GM10847 (cell line): ENCODE data around the gene CCDC40.
A peak's percentile ranks its signal among the peaks of the same experiment; 100 is the strongest.

Experiments
- POLR2A ChIP-seq: IDR thresholded peaks from 2 replicates; pipeline ENCODE4 v1.6.1; 2011; ENCODE audit not compliant: insufficient read length; ENCODE audit errors: extremely low read depth

Gene CCDC40

DNA sequence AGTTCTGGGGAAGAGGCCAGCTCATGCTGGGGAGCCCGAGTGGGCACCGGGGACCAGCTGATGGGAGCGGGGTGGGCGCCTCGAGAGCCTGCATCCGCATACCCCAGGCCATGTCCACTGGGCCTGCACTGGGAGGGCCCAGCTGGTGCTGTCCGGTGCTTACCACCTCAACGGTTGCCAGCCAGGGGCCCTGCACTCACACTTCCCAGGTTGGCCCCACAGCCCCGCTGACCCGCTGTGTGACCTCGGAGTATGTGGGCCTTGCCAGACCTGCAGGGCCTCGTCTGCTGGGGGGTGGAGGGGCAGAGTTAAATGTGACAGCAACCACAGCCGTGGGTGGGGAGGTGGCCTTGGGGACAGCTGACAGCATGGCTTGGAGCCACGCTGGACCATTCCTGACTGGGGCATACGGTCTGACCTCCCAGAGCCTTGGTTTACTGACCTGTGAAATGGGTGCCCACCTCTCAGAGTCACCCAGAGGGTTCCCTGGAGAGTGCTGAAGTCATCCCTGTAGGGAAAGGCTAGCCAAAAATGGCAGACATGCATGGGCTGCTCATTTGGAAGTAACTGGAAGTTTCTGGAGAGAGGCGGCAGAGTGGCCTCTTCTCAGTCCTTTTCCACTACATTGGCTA, 59.5 kb downstream of the CCDC40 start:
- TF ChIP-seq POLR2A, result no peak

GRCh38 chr17:80096561-80097021, 60.1 kb downstream of the CCDC40 start:
- TF ChIP-seq POLR2A, result no peak

DNA sequence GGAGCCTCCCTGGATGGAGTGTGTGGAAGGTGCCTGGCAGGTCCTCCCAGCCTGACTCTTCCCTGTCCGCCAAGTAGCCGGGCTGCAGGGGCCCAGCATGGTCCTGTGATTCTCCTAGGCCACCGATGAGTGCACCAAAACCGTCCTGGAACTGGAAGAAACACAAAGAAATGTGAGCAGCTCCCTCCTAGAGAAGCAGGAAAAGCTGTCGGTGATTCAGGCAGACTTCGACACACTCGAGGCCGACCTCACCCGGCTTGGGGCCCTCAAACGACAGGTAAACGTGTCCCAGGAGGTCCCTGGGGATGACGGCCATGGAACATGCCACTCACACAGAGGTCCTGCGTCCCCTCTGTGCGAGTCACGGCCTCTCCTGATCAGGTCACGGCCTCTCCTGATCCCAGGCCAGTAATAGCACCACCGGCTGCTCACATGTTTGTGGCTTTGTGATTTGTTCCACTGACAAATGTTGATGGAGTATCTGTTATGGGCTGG, 60.7 kb downstream of the CCDC40 start:
- TF ChIP-seq POLR2A, result no peak

- no peak for TF ChIP-seq POLR2A
These were observed 61.6 kb downstream of the CCDC40 start for GRCh38 chr17:80097844-80098691.

DNA sequence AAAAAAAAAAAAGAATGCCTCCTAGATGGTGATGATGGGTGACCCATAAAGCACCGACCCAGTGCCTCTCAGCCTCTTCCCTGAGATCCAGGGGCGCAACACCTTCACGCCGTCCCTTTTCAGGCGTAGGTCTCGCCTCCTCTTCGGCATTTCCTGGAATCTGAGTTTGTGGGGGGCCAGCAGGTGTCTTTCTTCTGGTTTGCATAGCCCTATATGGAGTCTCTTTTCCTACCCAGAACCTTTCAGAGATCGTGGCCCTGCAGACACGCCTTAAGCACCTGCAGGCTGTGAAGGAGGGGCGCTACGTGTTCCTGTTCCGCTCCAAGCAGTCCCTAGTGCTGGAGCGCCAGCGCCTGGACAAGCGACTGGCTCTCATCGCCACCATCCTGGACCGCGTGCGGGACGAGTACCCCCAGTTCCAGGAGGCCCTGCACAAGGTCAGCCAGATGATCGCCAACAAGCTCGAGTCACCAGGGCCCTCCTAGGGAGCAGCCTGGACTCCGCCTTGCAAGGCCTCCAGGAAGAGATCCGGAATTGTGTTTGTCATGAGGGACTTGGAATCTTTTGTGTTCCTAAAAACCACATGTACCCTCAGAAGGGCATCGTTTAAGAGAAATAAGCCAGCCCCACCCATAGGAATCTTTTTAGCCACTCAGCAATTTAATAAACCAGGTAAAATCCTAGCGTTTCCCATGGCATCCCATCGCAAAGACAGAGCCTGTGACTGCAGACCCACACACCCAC, 63.0 kb downstream of the CCDC40 start:
- TF ChIP-seq POLR2A, result no peak

DNA sequence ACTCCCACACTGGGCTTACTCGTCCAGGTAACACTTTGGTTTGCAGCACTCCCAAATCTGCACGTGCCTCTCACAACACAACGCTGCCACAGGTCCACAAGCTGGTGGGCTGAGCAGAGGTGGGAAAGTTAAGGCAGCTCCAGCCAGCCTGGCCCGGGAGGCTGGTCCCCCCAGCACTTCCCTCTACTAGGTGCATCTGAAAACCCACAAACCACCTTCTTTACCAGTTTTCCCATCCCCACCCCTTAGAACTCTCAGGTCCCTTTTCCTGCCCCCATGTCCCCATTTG, 63.5 kb downstream of the CCDC40 start:
- no peak for TF ChIP-seq POLR2A

- peak; percentile 72 for TF ChIP-seq POLR2A
These were observed 64.8 kb downstream of the CCDC40 start, which contains the start of gene GAA for GRCh38 chr17:80101011-80101945. Gene GAA (plus strand): TSS chr17:80101581. CDS start chr17:80104587, 3,006 bp downstream.

GRCh38 chr17:80101946-80102663, 65.7 kb downstream of the CCDC40 start:
- no peak for TF ChIP-seq POLR2A

- TF ChIP-seq POLR2A, result no peak
These were observed 66.4 kb downstream of the CCDC40 start for GRCh38 chr17:80102664-80103448.

GRCh38 chr17:80103449-80104085, 67.1 kb downstream of the CCDC40 start:
- TF ChIP-seq POLR2A, result no peak

DNA sequence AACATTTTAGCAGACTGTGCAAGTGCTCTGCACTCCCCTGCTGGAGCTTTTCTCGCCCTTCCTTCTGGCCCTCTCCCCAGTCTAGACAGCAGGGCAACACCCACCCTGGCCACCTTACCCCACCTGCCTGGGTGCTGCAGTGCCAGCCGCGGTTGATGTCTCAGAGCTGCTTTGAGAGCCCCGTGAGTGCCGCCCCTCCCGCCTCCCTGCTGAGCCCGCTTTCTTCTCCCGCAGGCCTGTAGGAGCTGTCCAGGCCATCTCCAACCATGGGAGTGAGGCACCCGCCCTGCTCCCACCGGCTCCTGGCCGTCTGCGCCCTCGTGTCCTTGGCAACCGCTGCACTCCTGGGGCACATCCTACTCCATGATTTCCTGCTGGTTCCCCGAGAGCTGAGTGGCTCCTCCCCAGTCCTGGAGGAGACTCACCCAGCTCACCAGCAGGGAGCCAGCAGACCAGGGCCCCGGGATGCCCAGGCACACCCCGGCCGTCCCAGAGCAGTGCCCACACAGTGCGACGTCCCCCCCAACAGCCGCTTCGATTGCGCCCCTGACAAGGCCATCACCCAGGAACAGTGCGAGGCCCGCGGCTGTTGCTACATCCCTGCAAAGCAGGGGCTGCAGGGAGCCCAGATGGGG, 68.0 kb downstream of the CCDC40 start:
- TF ChIP-seq POLR2A, result no peak

GRCh38 chr17:80104956-80105375, 68.5 kb downstream of the CCDC40 start:
- no peak for TF ChIP-seq POLR2A
